HG03442 (cell line): ENCODE measurements around the gene PERM1.
"Not testable (repeated sequence)": the region's sequence is repeated elsewhere in the genome, so short reads cannot be mapped to it uniquely, and the experiment has no call there.

Source experiments
- ATAC-seq: cut with Tn5 transposase; IDR thresholded peaks from one replicate; pipeline ENCODE4 v1.9.1; 2021; ENCODE audit warnings: mild to moderate bottlenecking, moderate library complexity; ENCODE audit not compliant: unreplicated experiment

PERM1 gene

DNA sequence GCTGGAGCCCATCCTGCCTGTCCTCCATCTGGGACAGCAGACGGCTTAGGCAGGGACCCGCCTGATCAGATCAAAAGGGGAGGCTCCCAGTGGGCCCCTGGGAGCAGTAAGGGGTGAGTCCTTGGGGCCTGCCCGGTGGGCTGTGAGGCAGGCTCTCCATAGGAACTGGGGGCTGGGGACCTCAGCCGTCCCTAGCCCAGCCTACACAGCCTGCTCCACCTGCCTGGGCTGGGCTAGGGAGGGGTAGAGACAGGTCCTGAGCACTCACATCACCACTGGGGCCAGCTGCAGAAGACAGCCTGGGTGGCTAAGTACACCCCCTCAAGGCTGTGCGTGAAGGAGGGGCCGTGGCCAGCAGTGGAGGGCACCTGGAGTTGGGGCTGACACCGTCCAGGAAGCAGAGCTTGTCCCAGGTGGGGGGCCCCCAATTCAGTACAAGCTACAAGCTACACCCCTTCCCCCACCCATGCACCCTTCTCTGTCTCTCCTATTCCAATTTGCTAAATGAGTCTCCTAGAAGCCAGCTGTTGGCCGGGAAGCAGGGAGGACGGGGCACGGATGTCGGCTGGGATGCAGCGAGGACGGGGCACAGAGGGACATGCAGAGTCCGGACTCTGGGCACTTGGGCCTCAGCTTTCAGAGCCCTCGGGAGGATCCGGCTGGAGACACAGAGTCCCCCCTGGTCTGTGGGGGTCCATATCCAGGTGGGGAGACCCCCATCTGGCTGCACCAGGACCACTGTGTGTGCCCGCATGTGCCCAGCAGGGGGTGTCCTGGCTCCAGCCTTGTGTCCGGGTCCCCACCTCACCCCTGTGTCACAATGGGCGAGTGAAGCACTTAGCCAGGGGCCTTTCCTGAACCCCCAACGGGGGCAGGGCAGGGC lies 33.1 kb upstream of the PERM1 start:
- ATAC-seq = no peak

DNA sequence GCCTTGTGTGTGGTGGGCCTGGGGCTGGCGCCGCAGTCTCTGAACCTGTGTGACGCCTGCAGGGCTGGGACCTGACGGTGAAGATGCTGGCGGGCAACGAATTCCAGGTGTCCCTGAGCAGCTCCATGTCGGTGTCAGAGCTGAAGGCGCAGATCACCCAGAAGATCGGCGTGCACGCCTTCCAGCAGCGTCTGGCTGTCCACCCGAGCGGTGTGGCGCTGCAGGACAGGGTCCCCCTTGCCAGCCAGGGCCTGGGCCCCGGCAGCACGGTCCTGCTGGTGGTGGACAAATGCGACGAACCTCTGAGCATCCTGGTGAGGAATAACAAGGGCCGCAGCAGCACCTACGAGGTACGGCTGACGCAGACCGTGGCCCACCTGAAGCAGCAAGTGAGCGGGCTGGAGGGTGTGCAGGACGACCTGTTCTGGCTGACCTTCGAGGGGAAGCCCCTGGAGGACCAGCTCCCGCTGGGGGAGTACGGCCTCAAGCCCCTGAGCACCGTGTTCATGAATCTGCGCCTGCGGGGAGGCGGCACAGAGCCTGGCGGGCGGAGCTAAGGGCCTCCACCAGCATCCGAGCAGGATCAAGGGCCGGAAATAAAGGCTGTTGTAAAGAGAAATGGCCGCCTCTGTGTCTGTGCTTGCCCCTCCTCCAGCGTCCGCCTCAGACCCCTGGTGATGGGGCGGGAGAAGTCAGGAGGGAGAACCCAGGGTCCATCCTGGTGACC lies 32.2 kb upstream of the PERM1 start:
- no peak for ATAC-seq

DNA sequence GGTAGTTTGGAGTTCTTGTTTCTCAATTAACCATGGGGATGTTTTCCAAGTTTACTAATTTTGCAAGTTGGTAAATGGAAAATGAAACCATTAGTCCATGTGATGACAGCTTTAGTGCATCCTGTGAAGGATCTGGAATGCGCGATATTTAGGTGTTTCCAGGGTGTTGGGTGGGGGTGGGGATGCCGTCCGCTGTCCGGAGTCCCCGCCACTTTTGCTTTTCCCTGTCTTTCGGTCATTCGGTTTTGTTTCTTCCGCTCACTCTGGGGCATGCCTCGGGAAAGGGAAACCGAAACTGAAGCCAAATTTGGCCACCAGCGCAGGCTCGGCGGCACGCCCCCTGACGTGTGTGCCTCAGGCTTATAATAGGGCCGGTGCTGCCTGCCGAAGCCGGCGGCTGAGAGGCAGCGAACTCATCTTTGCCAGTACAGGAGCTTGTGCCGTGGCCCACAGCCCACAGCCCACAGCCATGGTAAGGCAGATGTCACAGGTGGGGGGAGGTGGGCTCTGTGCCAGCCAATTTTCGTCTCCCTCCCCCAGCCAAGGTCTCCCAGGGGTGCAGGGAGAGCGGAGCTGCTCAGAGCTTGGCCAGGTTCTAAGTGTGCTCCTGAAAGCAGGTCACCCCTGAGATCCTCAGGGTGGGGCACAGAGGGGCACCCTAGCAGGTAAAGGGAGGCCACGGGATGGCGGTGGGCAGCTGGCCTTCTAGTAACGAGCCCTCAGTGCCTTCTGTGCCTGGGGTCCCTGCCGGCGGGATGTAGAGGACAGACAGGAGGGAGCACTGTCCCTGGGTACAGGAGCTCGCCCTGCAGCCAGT lies 31.4 kb upstream of the PERM1 start, which contains the start of gene ISG15:
Gene ISG15, plus strand, starts transcription at position 393 of the 817 bp plus-strand sequence. Its CDS starts 77 bp downstream, at position 470.
- peak; percentile 85 for ATAC-seq

- not testable (repeated sequence) for ATAC-seq
Observed at GRCh38 chr1:1012736-1013104, 30.8 kb upstream of the PERM1 start.

DNA sequence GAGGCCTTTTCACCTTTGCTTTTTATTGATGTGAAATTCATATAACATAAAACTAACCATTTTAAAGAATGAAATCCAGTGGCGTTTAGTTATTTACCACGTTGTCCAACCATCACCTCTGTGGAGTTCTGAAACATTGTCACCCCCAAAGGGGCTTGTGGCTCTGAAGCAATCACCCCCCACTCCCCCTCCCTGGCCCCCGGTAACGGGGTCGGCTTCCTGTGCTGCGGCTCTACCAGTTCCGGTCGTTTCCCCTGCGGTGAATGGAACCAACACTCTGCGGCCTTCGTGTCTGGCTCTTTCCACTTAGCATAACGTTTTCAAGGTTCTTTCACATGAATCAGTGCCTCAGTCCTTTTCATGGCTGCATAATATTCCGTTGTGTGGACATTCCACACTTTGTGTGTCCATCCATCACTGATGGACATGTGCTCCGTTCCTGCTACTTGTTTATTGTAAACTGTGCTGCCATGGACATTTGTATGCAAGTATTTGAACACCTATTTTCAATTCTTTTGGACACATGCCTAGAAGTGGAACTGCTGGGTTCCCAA lies 29.6 kb upstream of the PERM1 start:
- no peak for ATAC-seq

GRCh38 chr1:1010131-1010530 lies 28.2 kb upstream of the PERM1 start:
- not testable (repeated sequence) for ATAC-seq

DNA sequence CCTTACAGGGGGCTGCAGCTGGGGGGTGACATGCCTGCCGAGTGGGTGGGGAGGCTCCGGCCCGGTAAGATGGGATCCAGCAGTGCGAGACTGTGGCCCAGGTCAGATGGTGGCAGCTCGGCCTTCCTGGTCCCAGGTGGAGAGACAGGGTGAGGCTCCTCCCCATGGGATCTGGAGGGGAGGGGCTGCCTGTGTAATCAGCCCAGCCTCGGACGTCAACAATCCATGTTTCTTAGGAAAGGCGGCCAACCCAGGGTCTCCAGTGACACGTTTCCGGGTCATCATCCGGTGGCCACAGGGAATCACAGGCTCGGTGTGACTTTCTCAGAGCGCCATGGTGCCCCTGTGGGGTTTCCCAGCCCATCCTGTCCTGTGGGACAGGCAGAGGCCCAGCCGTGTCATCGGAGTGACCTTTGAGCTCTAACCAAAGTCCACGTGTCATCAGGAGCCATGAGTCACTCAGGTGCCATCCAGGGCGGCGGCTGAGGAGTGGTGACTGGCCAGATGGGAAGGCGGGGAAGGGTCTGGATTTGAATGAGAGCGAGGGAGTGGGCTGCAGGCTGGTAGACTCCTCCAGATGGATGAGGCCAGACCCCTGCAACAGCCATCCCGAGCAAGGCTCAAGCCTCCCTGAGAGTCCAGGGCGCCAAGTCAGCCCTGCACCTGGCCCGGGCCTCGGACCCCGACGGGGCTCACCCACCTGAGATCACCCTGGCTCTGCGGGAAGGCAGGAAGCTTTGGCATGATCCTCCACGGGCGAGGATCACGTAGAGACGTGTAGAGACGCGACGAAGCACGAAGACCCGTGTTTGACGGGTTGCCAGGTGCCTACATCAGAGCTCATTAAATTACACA lies 24.6 kb upstream of the PERM1 start:
- ATAC-seq = no peak

- ATAC-seq = no peak
Observed at GRCh38 chr1:1005774-1006304, 23.9 kb upstream of the PERM1 start.

DNA sequence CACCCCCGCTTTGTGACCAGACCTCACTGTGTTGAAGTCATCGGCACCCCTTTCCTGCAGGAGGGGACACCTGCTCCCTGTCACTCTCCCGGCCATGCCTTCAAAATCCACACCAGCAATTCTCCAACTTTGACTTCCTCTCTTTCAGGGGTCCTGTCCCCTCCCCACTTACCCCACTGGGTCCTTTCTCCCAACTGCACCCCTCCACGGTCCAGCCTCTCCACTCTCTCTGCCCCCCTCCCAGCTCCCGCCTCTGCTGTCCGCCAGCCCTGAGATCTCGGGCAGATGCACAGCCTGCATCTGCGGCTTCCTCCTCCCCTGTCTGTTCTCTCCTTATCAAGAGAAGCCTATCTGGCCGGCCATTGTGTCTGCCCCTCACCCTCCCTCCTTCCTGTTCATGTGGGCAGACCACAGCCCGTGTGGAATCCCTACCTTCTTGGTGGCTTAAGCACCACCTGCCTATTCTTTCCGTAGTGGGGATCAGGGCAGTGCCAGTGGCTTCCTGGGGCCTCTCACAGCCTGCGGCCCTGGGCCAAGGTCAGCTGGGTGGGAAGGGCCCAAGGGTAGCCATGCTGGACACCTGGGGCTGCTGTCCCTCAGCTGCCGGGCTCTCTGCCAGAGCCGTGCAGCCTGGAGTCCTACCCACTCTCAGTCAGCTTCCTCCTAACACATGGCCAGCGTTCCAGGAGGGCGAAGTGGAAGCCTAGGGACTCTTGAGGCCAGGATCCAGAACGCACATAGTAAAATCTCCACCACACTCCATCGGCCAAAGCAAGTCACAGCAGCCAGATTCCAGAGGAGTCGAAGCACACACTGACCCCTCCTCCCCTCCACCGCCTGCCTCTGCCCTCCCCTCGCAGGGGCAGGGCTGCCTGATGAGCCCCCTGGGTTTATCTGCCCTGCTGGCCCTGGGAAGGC lies 23.1 kb upstream of the PERM1 start:
- ATAC-seq = no peak

- no peak for ATAC-seq
Observed at GRCh38 chr1:1004420-1004779, 22.5 kb upstream of the PERM1 start.

- no peak for ATAC-seq
Observed at GRCh38 chr1:1003618-1004419, 21.9 kb upstream of the PERM1 start.

DNA sequence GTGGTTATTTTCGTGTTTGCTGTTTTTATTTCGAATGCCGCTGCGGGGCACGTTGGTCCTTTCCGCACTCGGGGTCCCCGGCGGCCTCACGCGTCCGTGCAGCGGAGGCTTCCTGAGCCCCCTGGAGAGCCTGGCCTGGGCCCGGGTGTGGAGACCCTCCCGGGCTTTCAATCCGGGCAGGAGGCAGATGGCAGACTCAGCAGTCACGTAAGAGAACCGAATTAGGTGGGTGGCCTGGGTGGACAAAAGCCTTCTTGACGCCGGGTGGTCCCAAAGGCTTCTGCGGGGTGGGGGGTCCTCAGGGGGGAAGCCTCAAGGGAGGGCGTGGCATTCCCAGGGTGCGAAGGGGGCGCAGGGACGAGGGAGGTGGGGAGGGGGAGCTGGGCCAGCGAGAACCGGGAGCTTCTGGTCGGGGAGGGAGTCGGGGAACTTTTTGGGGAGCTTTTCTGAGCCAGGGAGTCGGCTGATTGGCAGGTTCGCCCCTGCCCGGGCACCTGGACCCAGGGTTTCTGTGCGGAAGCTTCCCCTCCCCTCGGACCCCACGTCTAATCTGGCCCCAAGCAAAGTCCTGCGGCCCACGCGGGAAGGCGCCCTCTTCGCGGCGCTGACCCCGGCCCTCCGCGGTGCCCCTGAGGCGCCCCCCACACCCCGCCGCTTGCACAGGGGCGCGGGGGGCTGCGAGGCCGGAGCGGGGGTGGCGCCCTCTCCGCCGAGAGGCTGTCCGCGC lies 19.3 kb upstream of the PERM1 start:
- ATAC-seq = no peak

DNA sequence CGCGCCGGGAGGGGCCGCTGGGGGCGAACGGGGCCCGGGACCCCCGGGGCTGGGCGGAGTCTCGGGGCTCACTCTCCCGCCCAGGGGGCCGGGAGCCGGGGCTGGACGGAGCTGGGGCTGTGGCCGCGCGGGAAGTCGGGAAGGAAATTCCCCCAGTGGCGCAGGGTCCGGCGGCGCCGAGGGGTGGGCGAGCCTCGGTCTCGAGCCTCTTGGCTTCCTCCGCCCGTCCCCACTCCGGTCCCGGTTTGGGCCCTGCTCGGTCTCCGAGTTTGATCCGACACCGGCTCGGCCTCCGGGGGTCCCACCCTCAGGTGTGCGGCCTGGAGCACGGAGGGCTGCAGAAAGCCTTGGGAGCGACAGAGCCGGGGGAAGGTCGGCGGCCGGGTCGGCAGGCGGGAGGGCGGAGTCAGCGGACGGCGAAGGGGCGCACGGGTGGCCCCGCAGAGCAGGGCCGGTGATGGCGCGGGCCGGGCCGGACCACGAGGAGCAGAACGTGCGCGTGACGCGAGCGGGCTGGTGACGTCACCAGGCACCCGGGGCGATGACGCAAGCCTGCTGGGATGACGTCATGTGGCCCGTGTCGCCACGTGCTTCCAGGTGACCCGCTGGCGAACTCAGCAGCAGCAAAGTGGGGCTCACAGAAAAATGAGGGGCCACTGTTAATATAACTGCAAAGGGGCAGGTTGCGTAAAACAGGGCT lies 18.6 kb upstream of the PERM1 start:
- peak; percentile 20 for ATAC-seq

- peak; percentile 39 for ATAC-seq
Observed at GRCh38 chr1:999725-1000356, 17.9 kb upstream of the PERM1 start, which contains the start of gene HES4. TSS of gene HES4 (minus strand) at chr1:1000097. CDS start at chr1:999973, 124 bp downstream.

DNA sequence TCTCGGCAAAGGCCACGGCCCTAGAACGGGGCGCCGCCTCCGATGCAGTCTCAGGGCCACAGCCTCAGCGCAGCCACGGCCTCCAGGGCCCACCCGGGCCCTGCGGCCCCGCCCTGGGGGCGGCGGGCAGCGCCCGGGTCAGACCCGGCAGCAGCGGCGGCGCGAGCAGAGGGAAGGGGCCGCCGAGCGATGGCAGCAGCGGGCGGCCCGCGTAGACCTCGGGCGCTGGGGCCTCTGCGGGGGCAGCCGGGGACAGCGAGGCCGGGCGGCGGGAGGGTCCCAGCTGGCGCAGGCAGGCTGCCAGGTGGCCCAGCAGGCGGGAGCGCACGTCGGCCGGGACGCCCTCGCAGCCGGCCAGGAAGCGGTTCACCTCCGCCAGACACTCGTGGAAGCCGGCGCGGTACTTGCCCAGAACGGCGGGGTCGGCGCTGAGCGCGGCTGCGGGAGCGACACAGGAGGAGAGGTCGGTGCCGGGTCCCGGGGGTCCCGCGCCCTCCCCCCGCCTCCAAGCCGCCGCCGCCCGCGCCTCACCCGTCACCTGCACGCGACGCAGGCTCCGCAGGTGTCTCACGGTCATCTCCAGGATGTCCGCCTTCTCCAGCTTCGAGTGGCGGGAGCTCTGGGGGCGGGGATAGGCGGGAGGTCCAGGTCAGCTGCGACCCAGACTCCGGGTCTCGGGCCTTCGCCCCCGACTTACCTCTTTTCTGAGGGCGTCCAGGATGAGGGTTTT lies 17.3 kb upstream of the PERM1 start:
- ATAC-seq = no peak

- no peak for ATAC-seq
Observed at GRCh38 chr1:998745-998994, 16.8 kb upstream of the PERM1 start.
